H54 (cell line): Measurements from ENCODE around the gene SPTSSB.

ENCODE experiments used
- DNase-seq: peaks from one replicate; pipeline ENCODE4 v3.0.0; 2011; ENCODE audit warnings: low spot score, mixed read lengths; ENCODE audit not compliant: insufficient read length
- FAIRE-seq: peaks from 3 replicates; lab custom pipeline; 2011; peaks lifted over from hg19 to GRCh38; lab: Jason Lieb, UNC
- POLR2A ChIP-seq: IDR thresholded peaks from 2 replicates; pipeline ENCODE4 v1.6.1; 2011; ENCODE audit warnings: low read depth, mild to moderate bottlenecking, low read length

SPTSSB gene

GRCh38 chr3:161405087-161405486 is 33.8 kb upstream of the SPTSSB start:
- FAIRE-seq = no peak
- no peak for TF ChIP-seq POLR2A

GRCh38 chr3:161403251-161403650 is 31.9 kb upstream of the SPTSSB start:
- no peak for TF ChIP-seq POLR2A
- FAIRE-seq (no peak), DNase-seq (no peak)

More at GRCh38 chr3:161405087-161405486, 33.8 kb upstream of the SPTSSB start:
- DNase-seq = no peak

GRCh38 chr3:161401389-161401788 is 30.1 kb upstream of the SPTSSB start:
- TF ChIP-seq POLR2A = no peak
- DNase-seq = no peak
- FAIRE-seq = no peak

GRCh38 chr3:161400650-161401049 is 29.3 kb upstream of the SPTSSB start:
- FAIRE-seq = no peak
- TF ChIP-seq POLR2A = no peak
- DNase-seq = no peak

GRCh38 chr3:161395115-161396012 is 24.0 kb upstream of the SPTSSB start:
- FAIRE-seq (no peak), DNase-seq (no peak)
- TF ChIP-seq POLR2A = no peak

GRCh38 chr3:161393803-161394202 is 22.5 kb upstream of the SPTSSB start:
- no peak for FAIRE-seq
- no peak for TF ChIP-seq POLR2A
- no peak for DNase-seq

GRCh38 chr3:161393310-161393709 is 22.0 kb upstream of the SPTSSB start:
- FAIRE-seq = no peak
- no peak for DNase-seq
- no peak for TF ChIP-seq POLR2A

- FAIRE-seq = no peak
- no peak for DNase-seq
- no peak for TF ChIP-seq POLR2A
These were observed 21.5 kb upstream of the SPTSSB start for GRCh38 chr3:161392853-161393252.

- no peak for TF ChIP-seq POLR2A
- no peak for FAIRE-seq
- DNase-seq = no peak
These were observed 18.9 kb upstream of the SPTSSB start for GRCh38 chr3:161390200-161390599.

- DNase-seq = no peak
- TF ChIP-seq POLR2A = no peak
- FAIRE-seq = no peak
These were observed 18.2 kb upstream of the SPTSSB start for GRCh38 chr3:161389445-161390035.

GRCh38 chr3:161388855-161389254 is 17.5 kb upstream of the SPTSSB start:
- FAIRE-seq (no peak), DNase-seq (no peak)
- TF ChIP-seq POLR2A = no peak

GRCh38 chr3:161386991-161387770 is 15.9 kb upstream of the SPTSSB start:
- TF ChIP-seq POLR2A = no peak
- no peak for FAIRE-seq
- DNase-seq = no peak

GRCh38 chr3:161372321-161373260 is 1.3 kb upstream of the SPTSSB start:
- no peak for FAIRE-seq
- no peak for TF ChIP-seq POLR2A
- DNase-seq = no peak
